HepG2 (cell line): ENCODE measurements around the gene ITIH1. TPM values are rescaled to one million over a fixed set of nuclear protein-coding genes. Genes with fewer than 3 reads are reported as not detected.

ENCODE experiments used
- BCLAF1 ChIP-seq: fragments of 450-650 bp; IDR thresholded peaks from 2 replicates; pipeline ENCODE4 v1.6.1; 2017; ENCODE audit warnings: mild to moderate bottlenecking
- FOXC1 ChIP-seq: sonication (generic); formaldehyde crosslinking; IDR thresholded peaks from 2 replicates; pipeline ENCODE4 v1.8.0; 2022; ENCODE audit warnings: mild to moderate bottlenecking, missing genetic modification reagents, borderline replicate concordance
- HNF1B ChIP-seq: sonication (generic); formaldehyde crosslinking; IDR thresholded peaks from 2 replicates; pipeline ENCODE4 v1.5.1; 2020; ENCODE audit warnings: mild to moderate bottlenecking, moderate library complexity, missing genetic modification reagents
- KLF11 ChIP-seq: IDR thresholded peaks from 2 replicates; pipeline ENCODE4 v1.6.1; 2016; ENCODE audit warnings: missing compliant biosample characterization
- RBFOX2 ChIP-seq: fragments of 200-400 bp; formaldehyde crosslinking; IDR thresholded peaks from 2 replicates; pipeline ENCODE4 v1.6.1; 2017; ENCODE audit warnings: low read depth, mild to moderate bottlenecking, low read length
- RORA ChIP-seq: sonication (generic); formaldehyde crosslinking; IDR thresholded peaks from 2 replicates; pipeline ENCODE4 v1.5.0; 2020; ENCODE audit warnings: mild to moderate bottlenecking, missing genetic modification reagents, moderate library complexity
- ZBTB3 ChIP-seq: sonication (generic); formaldehyde crosslinking; IDR thresholded peaks from 2 replicates; pipeline ENCODE4 v1.4.0; 2020; ENCODE audit warnings: low read depth, mild to moderate bottlenecking, moderate library complexity, missing genetic modification reagents, borderline replicate concordance
- ZFP82 ChIP-seq: sonication (generic); formaldehyde crosslinking; IDR thresholded peaks from 2 replicates; pipeline ENCODE4 v1.5.1; 2020; ENCODE audit warnings: mild to moderate bottlenecking, missing genetic modification reagents, borderline replicate concordance
- ZFP91 ChIP-seq: sonication (generic); formaldehyde crosslinking; IDR thresholded peaks from 2 replicates; pipeline ENCODE4 v1.9.0; 2022; ENCODE audit warnings: missing genetic modification reagents, mild to moderate bottlenecking, borderline replicate concordance
- ZNF124 ChIP-seq: sonication (generic); formaldehyde crosslinking; IDR thresholded peaks from 2 replicates; pipeline ENCODE4 v1.4.0; 2020; ENCODE audit warnings: missing genetic modification reagents
- ZNF337 ChIP-seq: sonication (generic); formaldehyde crosslinking; IDR thresholded peaks from 2 replicates; pipeline ENCODE4 v1.5.1; 2020; ENCODE audit warnings: missing genetic modification reagents, low read depth, mild to moderate bottlenecking, borderline replicate concordance
- ZNF407 ChIP-seq: sonication (generic); formaldehyde crosslinking; IDR thresholded peaks from one replicate; pipeline ENCODE4 v1.5.1; 2020; ENCODE audit warnings: mild to moderate bottlenecking, missing genetic modification reagents; ENCODE audit errors: not compliant biosample characterization
- ZUFSP ChIP-seq: sonication (generic); formaldehyde crosslinking; IDR thresholded peaks from 2 replicates; pipeline ENCODE4 v1.9.0; 2021; ENCODE audit warnings: missing genetic modification reagents, mild to moderate bottlenecking, borderline replicate concordance
- polyA plus RNA-seq, 8 experiments: library from polyadenylated mRNA; depleted of rRNA in 3 of 8; stranded (reverse) in 7 of 8; unstranded in 1 of 8; fragments of >200 nt; fragmentation: Illumina TruSeq in 4 of 8; extraction: Trizol in 4 of 8; gene quantifications; 2 replicates each; pipeline versions ENCODE4 v1.2.1 to v1.2.3, GENCODE V29; 2011 to 2016; ENCODE audit warnings: low read depth in 4 of 8, missing spikeins in 1 of 8, mixed read lengths in 1 of 8; ENCODE audit not compliant: insufficient read depth in 1 of 8
- total RNA-seq, 5 experiments: library from RNA; depleted of rRNA; stranded (reverse); fragments of >200 nt; fragmentation: Illumina TruSeq; extraction: Trizol; gene quantifications; 2 replicates each; pipeline ENCODE4 v1.2.3, GENCODE V29; 2016; ENCODE audit warnings: low read depth in 1 of 5

ITIH1 gene
- total and polyA plus RNA-seq, 2 of the 13 experiments (the other 11 are each of a cell fraction or from before 2014, with no cell fraction given) = 12.3 to 19.6 TPM

GRCh38 chr3:52792413-52792812 lies 15.0 kb downstream of the ITIH1 start (continued):
- TF ChIP-seq HNF1B (CRISPR knock-in tag) = no peak
- no peak for TF ChIP-seq ZUFSP (CRISPR knock-in tag)
- no peak for TF ChIP-seq ZNF124
- no peak for TF ChIP-seq RORA (CRISPR knock-in tag)
- TF ChIP-seq ZFP82 (CRISPR knock-in tag) = no peak
- no peak for TF ChIP-seq KLF11 (CRISPR knock-in tag)
- no peak for TF ChIP-seq ZBTB3 (CRISPR knock-in tag)
- no peak for TF ChIP-seq BCLAF1
- peak; percentile 56 for TF ChIP-seq ZFP91 (CRISPR knock-in tag)
- peak; percentile 36; the same call in 1 of the 2 replicates for TF ChIP-seq FOXC1 (CRISPR knock-in tag)
- no peak for TF ChIP-seq ZNF407 (CRISPR knock-in tag)
- TF ChIP-seq ZNF337 = no peak
- no peak for TF ChIP-seq RBFOX2
